ENCODE measurements around the gene HGS. TPM values are rescaled to one million over a fixed set of nuclear protein-coding genes. Genes with fewer than 3 reads are reported as not detected.

The HGS gene
- total RNA-seq, 1 experiment from 2014 or later, result 187 TPM

GRCh38 chr17:81644976-81645952, 38.5 kb upstream of the HGS start:
- H3K4me3 ChIP-seq (ENCODE audit: low read depth, low read length, poor library complexity, severe bottlenecking), result no peak overlapping the region
- BruUV-seq (replicated peaks), result no TSS peak
- H3K4me1 ChIP-seq (ENCODE audit: insufficient read depth, low read length, poor library complexity, severe bottlenecking), result no peaks in the 10 kb centered on the region
- ChIA-PET CTCF (no interaction called here), POLR2A (ENCODE audit: low non-redundant PET) (no interaction called here)
- H3K36me3 ChIP-seq (ENCODE audit: insufficient read depth, low read length, poor library complexity, severe bottlenecking), result no peaks in the 10 kb centered on the region
- no peak overlapping the region for H3K27ac ChIP-seq (ENCODE audit: low read depth, low read length, poor library complexity, severe bottlenecking)
- no peak for TF ChIP-seq EZH2 (IDR thresholded peaks at IDR 0.05; ENCODE audit: borderline replicate concordance, low read depth, low read length, poor library complexity, severe bottlenecking)
- TF ChIP-seq, protein P1, sequence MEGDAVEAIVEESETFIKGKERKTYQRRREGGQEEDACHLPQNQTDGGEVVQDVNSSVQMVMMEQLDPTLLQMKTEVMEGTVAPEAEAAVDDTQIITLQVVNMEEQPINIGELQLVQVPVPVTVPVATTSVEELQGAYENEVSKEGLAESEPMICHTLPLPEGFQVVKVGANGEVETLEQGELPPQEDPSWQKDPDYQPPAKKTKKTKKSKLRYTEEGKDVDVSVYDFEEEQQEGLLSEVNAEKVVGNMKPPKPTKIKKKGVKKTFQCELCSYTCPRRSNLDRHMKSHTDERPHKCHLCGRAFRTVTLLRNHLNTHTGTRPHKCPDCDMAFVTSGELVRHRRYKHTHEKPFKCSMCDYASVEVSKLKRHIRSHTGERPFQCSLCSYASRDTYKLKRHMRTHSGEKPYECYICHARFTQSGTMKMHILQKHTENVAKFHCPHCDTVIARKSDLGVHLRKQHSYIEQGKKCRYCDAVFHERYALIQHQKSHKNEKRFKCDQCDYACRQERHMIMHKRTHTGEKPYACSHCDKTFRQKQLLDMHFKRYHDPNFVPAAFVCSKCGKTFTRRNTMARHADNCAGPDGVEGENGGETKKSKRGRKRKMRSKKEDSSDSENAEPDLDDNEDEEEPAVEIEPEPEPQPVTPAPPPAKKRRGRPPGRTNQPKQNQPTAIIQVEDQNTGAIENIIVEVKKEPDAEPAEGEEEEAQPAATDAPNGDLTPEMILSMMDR (conservative IDR thresholded peaks at IDR 0.05; ENCODE audit: low read depth, low read length), result no peak
- peaks cover 6% of the 10 kb centered on the region for H3K27me3 ChIP-seq (replicated peaks; ENCODE audit: insufficient read depth, low read depth, low read length, poor library complexity)
- no peaks in the 10 kb centered on the region for H3K9me3 ChIP-seq (ENCODE audit: low read depth, low read length, poor library complexity, severe bottlenecking)
- DNase-seq (ENCODE audit: low spot score), result no peak
- intact Hi-C loops (cut with micrococcal nuclease; ENCODE audit: unreplicated experiment), result no loop called here

GRCh38 chr17:81646869-81647600, 36.8 kb upstream of the HGS start:
- no peak overlapping the region for H3K4me3 ChIP-seq (ENCODE audit: low read depth, low read length, poor library complexity, severe bottlenecking)
- no peaks in the 10 kb centered on the region for H3K9me3 ChIP-seq (ENCODE audit: low read depth, low read length, poor library complexity, severe bottlenecking)
- DNase-seq (ENCODE audit: low spot score), result no peak
- ChIA-PET POLR2A (ENCODE audit: low non-redundant PET) (interaction anchor here (0.6 kb wide), 1 partner anchor 95 kb away, joined by 4 read pairs; the partner anchor contains the start of gene FAAP100), CTCF (no interaction called here)
- TF ChIP-seq EZH2 (IDR thresholded peaks at IDR 0.05; ENCODE audit: borderline replicate concordance, low read depth, low read length, poor library complexity, severe bottlenecking), result no peak
- TF ChIP-seq, protein P1 (conservative IDR thresholded peaks at IDR 0.05; ENCODE audit: low read depth, low read length), result no peak
- no peaks in the 10 kb centered on the region for H3K4me1 ChIP-seq (ENCODE audit: insufficient read depth, low read length, poor library complexity, severe bottlenecking)
- peaks cover 6% of the 10 kb centered on the region for H3K27me3 ChIP-seq (replicated peaks; ENCODE audit: insufficient read depth, low read depth, low read length, poor library complexity)
- H3K27ac ChIP-seq (ENCODE audit: low read depth, low read length, poor library complexity, severe bottlenecking), result no peak overlapping the region
- no TSS peak for BruUV-seq (replicated peaks)
- intact Hi-C loops (cut with micrococcal nuclease; ENCODE audit: unreplicated experiment), result no loop called here
- no peaks in the 10 kb centered on the region for H3K36me3 ChIP-seq (ENCODE audit: insufficient read depth, low read length, poor library complexity, severe bottlenecking)

DNA sequence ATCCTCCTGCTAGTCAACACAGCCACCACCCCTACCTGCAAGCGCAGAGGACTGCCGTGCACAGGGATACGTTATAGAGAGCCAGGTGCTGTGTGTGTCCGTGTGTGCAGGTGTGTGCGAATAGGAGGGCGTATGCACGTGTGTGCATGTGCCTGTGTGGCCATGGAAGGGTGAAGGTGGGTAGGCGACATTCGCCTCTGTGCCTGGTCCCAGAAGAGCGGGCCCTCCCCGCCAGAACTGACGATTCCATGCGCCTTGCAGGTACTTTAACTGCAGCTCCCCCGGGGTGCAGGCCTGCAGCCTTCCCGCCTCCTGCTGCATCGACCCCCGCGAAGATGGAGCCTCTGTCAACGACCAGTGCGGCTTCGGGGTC, 36.2 kb upstream of the HGS start:
- H3K4me3 ChIP-seq (ENCODE audit: low read depth, low read length, poor library complexity, severe bottlenecking), result no peak overlapping the region
- DNase-seq (ENCODE audit: low spot score), result no peak
- TF ChIP-seq EZH2 (IDR thresholded peaks at IDR 0.05; ENCODE audit: borderline replicate concordance, low read depth, low read length, poor library complexity, severe bottlenecking), result no peak
- TF ChIP-seq, protein P1 (conservative IDR thresholded peaks at IDR 0.05; ENCODE audit: low read depth, low read length), result no peak
- CTCF ChIA-PET, result no interaction called here
- H3K27ac ChIP-seq (ENCODE audit: low read depth, low read length, poor library complexity, severe bottlenecking), result no peak overlapping the region
- no peaks in the 10 kb centered on the region for H3K9me3 ChIP-seq (ENCODE audit: low read depth, low read length, poor library complexity, severe bottlenecking)
- intact Hi-C loops (cut with micrococcal nuclease; ENCODE audit: unreplicated experiment), result no loop called here
- POLR2A ChIA-PET (ENCODE audit: low non-redundant PET), result no interaction called here
- H3K4me1 ChIP-seq (ENCODE audit: insufficient read depth, low read length, poor library complexity, severe bottlenecking), result no peaks in the 10 kb centered on the region
- peaks cover 6% of the 10 kb centered on the region for H3K27me3 ChIP-seq (replicated peaks; ENCODE audit: insufficient read depth, low read depth, low read length, poor library complexity)
- no TSS peak for BruUV-seq (replicated peaks)
- no peaks in the 10 kb centered on the region for H3K36me3 ChIP-seq (ENCODE audit: insufficient read depth, low read length, poor library complexity, severe bottlenecking)

All from A673 (cell line).